ENCODE measurements around the gene CARD9. TPM values are rescaled to one million over a fixed set of nuclear protein-coding genes. Genes with fewer than 3 reads are reported as not detected.

CARD9 gene
- total RNA-seq, 1 donor from 2014 or later: 3.0 TPM

DNA sequence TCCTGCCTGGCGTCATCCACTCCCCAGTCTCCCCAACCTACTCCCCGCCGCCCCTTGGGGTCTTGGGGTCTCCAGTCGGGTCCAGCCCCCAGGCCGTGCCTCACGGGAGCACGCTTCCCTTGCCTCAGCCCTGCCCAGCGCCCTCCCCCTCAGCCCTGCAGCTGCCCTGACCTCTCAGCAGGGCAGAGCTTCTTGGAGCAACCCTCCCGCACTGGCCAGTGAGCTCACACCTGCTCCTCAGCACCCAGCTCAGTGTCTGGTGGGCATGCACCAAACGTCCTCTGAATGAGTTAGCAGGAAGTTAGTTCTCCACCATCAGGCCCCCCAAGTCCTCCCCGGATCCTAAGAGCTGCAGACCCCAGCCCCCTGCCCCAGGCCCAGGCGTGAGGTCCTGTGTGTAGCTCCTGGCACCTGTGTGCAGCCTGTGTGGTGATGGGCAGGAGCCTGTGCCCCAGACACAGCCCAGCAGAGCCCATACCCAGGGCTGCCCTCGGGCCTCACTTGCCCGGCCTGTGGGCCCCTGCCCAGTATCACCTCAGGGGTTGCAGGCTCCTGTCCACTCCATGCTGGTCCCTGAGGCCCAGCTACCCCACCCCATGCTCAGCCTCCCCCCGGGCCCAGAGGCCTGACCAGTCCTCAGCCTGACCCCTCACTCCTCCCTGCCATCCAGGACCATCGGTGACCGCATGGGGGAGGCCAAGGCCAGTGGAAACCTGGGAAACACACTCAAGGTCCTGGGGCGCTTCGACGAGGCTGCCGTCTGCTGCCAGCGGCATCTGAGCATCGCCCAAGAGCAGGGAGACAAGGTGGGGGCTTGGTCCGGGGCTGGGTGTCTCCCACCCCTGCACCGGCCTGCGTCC is 37.9 kb downstream of the CARD9 start:
- no peak for DNase-seq

GRCh38 chr9:136334541-136334940 is 38.9 kb downstream of the CARD9 start:
- no peak for DNase-seq

- DNase-seq: no peak
These were observed 40.0 kb downstream of the CARD9 start for GRCh38 chr9:136333486-136333885.

GRCh38 chr9:136333045-136333444 is 40.4 kb downstream of the CARD9 start:
- no peak for DNase-seq

DNA sequence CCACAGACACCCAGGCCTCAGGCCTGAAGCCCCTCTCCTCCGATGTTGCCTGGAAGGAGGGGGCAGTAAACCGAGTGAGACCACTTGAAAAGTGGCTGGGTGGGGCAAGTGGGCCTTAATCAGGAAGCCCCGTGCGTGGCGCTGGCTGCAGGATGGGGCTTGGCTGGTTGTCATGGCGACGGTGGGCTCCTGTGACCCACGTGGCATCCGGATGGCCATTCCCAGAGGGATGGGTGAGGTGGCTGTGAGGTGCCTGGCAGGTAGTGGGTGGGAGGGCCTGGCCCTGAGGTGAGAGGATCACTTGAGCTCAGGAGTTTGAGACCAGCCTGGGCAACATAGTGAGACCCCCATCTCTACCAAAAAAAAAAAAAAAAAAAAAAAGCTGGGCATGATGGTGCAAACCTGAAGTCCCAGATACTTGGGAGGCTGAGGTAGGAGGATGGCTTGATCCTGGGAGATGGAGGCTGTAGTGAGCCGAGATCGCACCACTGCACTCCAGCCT is 40.9 kb downstream of the CARD9 start:
- no peak for DNase-seq

DNA sequence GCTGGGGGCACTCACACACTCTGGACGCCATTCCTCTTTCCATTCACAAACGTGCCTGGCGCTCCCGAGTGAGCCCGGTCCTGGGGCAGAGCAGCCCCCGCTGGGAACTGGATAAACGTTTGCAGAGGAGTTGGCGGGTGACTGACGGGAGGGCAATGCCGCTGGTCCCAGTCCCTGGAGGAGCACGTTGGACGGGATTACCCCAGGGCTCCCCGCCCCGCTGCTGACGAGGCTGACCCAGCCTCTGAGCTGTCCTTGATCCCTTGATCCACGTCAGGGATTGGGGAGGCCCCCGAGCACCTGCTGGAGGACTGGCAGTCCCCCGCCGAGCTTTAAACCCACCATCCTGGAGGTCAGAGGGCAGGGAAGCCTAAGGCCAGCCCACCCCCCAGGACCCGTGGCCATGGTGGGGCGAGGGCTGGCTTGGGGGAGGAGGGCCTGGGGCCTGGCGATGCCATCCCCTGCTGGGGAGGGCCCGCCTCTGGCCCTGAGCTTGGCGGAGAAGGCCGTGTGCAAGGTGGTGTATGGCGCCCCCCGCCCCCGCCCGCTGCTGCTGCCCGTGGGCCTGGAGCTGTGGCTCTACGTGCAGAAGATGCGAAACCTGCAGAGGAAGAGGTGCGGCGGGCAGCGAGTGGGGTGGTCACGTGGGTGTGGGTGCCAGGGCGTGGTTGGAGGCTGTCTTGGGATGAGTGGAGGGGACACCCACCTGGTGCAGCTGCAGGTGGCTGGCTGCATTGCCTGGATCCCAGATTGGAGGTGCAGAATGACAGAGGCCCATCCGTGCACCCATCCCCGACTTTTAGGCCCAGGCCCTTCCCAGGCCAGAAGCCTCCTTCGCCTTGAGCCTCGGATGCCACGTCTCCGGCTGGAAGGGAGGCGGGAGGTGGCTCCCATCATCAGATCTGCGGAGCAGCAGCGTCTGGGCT is 41.6 kb downstream of the CARD9 start:
- no peak for DNase-seq

DNA sequence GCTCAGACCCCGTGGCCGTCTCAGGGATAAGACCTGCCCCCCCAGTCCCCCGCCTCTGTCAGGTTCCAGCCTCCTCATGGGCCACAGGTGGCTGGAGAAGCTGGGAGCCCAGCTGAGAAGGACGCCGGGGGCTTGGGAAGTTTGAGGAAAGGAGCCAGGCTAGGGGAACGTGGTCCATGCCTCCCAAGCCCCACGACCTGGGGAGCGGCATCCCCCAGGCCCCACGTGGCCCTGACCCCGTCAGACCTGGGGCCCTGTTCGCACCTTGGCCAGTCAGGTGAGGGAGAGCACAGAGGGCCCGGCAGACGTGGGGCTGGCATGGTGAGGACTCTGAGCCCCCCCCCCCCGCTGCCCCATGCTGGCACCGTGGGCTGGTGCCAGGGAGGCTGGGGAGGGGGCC is 42.4 kb downstream of the CARD9 start:
- DNase-seq: no peak

GRCh38 chr9:136330406-136330990 is 43.0 kb downstream of the CARD9 start:
- no peak for DNase-seq

- no peak for DNase-seq
These were observed 43.6 kb downstream of the CARD9 start for GRCh38 chr9:136329636-136330405.

DNA sequence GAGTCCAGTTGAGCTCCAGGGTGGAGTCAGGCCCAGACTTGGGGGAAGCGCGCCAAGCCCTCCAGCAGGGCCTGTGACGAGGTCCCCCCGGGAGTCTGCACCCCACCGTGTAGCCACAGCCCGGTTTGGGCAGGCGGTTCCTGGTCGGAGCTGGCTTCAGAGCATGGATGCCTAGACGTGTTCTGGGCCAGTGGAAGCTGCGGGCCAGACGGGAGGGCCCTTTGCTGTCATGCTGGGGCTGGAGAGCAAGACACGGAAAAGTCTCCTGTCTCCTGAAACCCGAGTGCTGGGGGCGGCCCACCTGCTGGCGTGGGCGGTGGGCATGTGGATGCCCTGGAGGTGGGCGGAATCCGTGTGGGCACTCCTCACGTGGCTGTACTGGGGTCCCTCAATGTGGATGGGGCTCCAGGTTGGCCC is 44.2 kb downstream of the CARD9 start:
- DNase-seq: no peak

GRCh38 chr9:136328622-136329041 is 44.8 kb downstream of the CARD9 start:
- DNase-seq: peak; percentile 35

- DNase-seq: no peak
These were observed 45.4 kb downstream of the CARD9 start for GRCh38 chr9:136328011-136328621.

- DNase-seq: peak; percentile 35
These were observed 46.0 kb downstream of the CARD9 start, which contains the start of gene GPSM1 for GRCh38 chr9:136327304-136327974. Gene GPSM1, plus strand, starts transcription at chr9:136327539. Its CDS starts 157 bp downstream, at chr9:136327696.

GRCh38 chr9:136326761-136327303 is 46.6 kb downstream of the CARD9 start:
- no peak for DNase-seq

DNA sequence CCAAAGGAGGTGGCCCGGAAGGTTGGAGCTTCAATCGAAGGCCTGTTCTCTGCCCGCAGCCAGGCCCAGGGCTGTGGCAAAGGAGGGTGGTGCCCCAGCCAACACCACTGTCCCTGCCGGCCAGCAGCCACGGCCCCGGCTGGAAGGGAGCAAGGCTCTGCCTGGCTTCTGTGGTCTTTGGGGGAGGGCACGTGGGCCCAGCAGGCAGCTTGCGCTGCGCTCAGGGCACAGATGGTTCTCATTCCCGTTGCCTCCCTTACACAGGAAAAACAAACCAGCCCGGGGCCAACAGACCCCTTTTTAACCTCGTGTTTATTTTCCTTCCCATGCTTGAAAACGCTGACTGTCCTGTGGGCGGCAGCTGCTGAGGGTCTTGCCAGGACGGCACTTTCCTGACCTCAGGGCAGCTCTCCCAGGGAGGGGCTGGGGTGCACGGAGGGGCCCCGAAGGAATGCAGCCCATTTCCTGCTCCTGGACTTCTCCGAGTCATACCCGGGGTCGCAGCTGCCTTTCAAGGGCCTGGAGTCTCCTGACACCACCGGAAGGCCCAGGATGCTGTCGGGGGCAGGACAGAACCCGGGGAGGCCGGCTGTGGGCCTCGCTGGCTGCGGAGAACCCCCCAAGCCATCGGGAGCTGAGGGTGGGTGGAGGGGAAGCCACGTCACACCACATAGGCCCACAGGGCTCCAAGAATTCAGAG is 47.3 kb downstream of the CARD9 start:
- peak; percentile 69 for DNase-seq

DNA sequence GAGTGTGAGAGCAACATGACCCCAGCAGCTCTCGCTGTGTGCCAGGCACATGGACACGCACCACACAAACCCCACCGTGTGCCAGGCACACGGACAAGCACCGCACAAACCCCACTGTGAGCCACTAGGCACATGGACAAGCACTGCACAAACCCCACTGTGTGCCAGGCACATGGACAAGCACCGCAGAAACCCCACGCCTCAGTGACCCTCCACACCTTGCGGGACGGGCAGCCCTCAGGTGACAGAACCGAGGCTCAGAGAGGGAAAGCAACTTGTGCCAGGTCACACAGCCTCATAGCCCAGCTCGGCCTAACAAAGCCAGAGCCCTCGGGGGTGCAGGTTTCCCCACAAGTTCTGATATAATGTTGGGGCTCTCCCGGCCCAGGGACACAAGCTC is 48.1 kb downstream of the CARD9 start:
- no peak for DNase-seq

DNA sequence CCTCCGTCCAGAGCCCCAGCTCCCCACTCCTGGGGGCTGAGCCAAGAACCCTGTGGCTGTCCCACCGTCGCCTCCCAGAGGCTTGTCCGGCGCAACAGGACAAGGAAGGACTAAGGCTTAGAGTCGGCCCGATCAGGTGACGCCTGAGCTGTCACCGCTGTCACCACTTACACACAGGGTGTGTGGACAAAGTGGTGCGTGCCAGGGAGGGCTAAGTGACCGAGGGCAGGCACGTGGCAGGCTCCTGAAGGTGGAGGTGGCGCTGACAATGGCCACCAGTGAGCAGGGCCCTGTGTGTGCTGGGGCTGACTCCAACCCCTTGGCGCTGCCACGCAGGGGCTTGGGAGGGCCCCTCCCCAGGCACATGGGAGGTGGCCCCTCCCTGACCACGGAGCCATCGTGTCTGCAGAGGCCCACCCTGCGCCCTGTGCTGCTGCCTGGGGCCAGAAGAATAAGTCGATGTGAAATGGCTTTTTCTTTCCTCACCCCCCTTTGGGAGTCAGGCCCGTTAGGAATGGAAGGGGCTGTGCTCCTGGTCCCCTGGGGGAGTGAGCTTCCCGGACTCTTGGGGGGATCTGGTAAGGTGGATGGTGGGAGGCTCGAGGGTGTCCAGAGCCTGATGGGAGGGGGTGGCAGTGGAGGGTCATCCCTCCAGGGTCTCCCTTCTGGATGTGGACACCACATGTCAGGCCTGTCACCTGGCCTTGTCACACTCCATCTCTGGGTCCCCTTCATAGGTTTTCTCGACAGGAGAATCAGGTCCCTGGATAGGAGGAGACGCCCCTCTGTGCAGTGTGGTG is 48.8 kb downstream of the CARD9 start:
- DNase-seq: no peak

DNA sequence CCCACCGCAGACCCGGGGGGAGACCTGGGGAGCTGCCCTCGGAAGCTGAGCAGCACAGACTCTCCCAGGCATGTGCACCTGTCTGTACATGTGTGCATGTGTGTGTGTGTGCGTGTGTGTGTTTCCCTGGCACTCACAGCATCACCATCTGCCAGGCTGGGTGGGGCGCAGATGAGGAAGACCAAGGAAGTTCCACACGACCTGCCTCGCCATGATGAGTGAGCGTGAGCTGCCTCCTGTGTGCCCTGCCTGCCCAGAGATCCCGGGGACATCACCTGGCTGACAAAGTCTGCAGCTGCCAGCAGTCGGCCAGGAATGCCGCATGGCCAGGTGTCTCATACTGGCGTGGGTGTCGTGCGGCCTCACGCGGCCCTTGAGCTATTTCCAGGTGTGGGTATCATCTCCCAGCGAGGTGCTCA is 50.1 kb downstream of the CARD9 start:
- DNase-seq: no peak
